K562 (cell line): ENCODE results near the gene KMT2E. TPM values are rescaled to one million over a fixed set of nuclear protein-coding genes. Genes with fewer than 3 reads are reported as not detected.
A peak's percentile ranks its signal among the peaks of the same experiment; 100 is the strongest.

Experiments used
- ATAC-seq: fragments of 200-7000 bp; cut with Tn5 transposase; 3 replicates; pipeline ENCODE4 v1.9.1; 2020; ENCODE audit warnings: moderate library complexity
- BruUV-seq: library from RNA; stranded (reverse); fragments of 400-500 nt; replicated peaks from 2 replicates; lab custom pipeline; 2021; lab: Mats Ljungman, UMichigan
- CTCF ChIA-PET: fragments of 300-600 bp; formaldehyde crosslinking; extraction: SDS; loops from one replicate; lab custom pipeline; 2021; ENCODE audit warnings: low intra/inter-chr PET ratio; lab: Yijun Ruan, JAX
- POLR2A ChIA-PET: fragments of 300-600, 350-650 bp; sonication (Branson Sonifier 250); formaldehyde crosslinking; extraction: SDS; loops from one replicate; lab custom pipeline; 2021; ENCODE audit warnings: antibody characterized with exemption, inconsistent platforms; lab: Yijun Ruan, JAX
- DNase-seq, 4 experiments: peaks; one replicate each; pipeline versions ENCODE4 v3.0.0 to v3.0.0-alpha.2; 2011 to 2018; ENCODE audit warnings: low spot score in 3 of 4, mixed read lengths in 3 of 4; ENCODE audit errors: extremely low read depth in 1 of 4
- FAIRE-seq: peaks from 2 replicates; lab custom pipeline; 2011; peaks lifted over from hg19 to GRCh38; lab: Jason Lieb, UNC
- H2AFZ ChIP-seq: 2 replicates; pipeline ENCODE4 v1.6.0; 2011; ENCODE audit warnings: low read depth, low read length, control low read depth, inconsistent platforms
- H3K27ac ChIP-seq: fragments of 200-600 bp; 3 replicates; pipeline ENCODE4 v1.8.0; 2011; ENCODE audit warnings: low read depth, mild to moderate bottlenecking, control low read depth, inconsistent platforms, low read length, moderate library complexity, mixed read lengths; ENCODE audit errors: extremely low read depth
- H3K27me3 ChIP-seq, 2 experiments: fragments of 300-600 bp in 1 of 2; 2 replicates in 1 of 2; 3 replicates in 1 of 2; pipeline versions ENCODE4 v1.6.0 to v1.8.0; 2011; ENCODE audit warnings: inconsistent platforms in 2 of 2, low read length in 2 of 2, mild to moderate bottlenecking in 1 of 2, mixed read lengths in 1 of 2, moderate library complexity in 1 of 2; ENCODE audit not compliant: control insufficient read depth in 2 of 2, insufficient read depth in 2 of 2
- H3K36me3 ChIP-seq: fragments of 300-600 bp; 3 replicates; pipeline ENCODE4 v1.8.0; 2011; ENCODE audit warnings: mild to moderate bottlenecking, low read length, inconsistent platforms; ENCODE audit not compliant: control insufficient read depth, insufficient read depth
- H3K4me1 ChIP-seq, 2 experiments: fragments of 200-600 bp in 1 of 2; replicated peaks in 1 of 2; 2 replicates in 1 of 2; 3 replicates in 1 of 2; pipeline versions ENCODE4 v1.5.1 to v1.8.0; 2011; ENCODE audit warnings: inconsistent platforms in 2 of 2, low read length in 2 of 2, mild to moderate bottlenecking in 1 of 2, mixed read lengths in 1 of 2, moderate library complexity in 1 of 2; ENCODE audit not compliant: control insufficient read depth in 2 of 2, insufficient read depth in 2 of 2
- H3K4me2 ChIP-seq: 2 replicates; pipeline ENCODE4 v1.6.1; 2011; ENCODE audit warnings: low read length, control low read depth, inconsistent platforms, mixed read lengths; ENCODE audit not compliant: insufficient read depth
- H3K4me3 ChIP-seq: fragments of 200-600 bp; sonication (generic), shearing (Covaris generic); 2 replicates; pipeline ENCODE4 v1.5.1; 2016; ENCODE audit warnings: control low read depth, inconsistent platforms
- H3K79me2 ChIP-seq: fragments of 200-600 bp; 3 replicates; pipeline ENCODE4 v1.8.0; 2011; ENCODE audit warnings: low read length, inconsistent platforms; ENCODE audit not compliant: control insufficient read depth, insufficient read depth
- H3K9ac ChIP-seq, 2 experiments: 2 replicates each; pipeline versions ENCODE4 v1.6.0 to v1.6.1; 2011; ENCODE audit warnings: low read depth in 2 of 2, low read length in 2 of 2, control low read depth in 1 of 2, inconsistent platforms in 1 of 2, mild to moderate bottlenecking in 1 of 2, mixed read lengths in 1 of 2; ENCODE audit not compliant: insufficient read depth in 1 of 2
- H3K9me1 ChIP-seq: one replicate; pipeline ENCODE4 v1.6.0; 2011; ENCODE audit warnings: inconsistent platforms, mild to moderate bottlenecking, low read length, moderate library complexity; ENCODE audit not compliant: control insufficient read depth, insufficient read depth
- H3K9me3 ChIP-seq: replicated peaks from 2 replicates; pipeline ENCODE4 v1.5.1; 2011; ENCODE audit warnings: low read depth, low read length, inconsistent platforms; ENCODE audit not compliant: control insufficient read depth, insufficient read depth
- H4K20me1 ChIP-seq: replicated peaks from 2 replicates; pipeline ENCODE4 v1.6.1; 2011; ENCODE audit warnings: low read length, inconsistent platforms, mixed read lengths; ENCODE audit not compliant: control insufficient read depth, insufficient read depth
- CREBBP ChIP-seq: IDR thresholded peaks from one replicate; pipeline ENCODE4 v1.6.1; 2012; ENCODE audit warnings: low read depth, mild to moderate bottlenecking, control low read depth, inconsistent platforms, low read length
- EZH2 ChIP-seq: IDR thresholded peaks from 2 replicates; pipeline ENCODE4 v1.6.1; 2012; ENCODE audit warnings: low read depth, mild to moderate bottlenecking, inconsistent platforms, low read length, borderline replicate concordance
- FOSL1 ChIP-seq: fragments of 200-800 bp; sonication (Bioruptor generic); conservative IDR thresholded peaks from 2 replicates; pipeline ENCODE4 v1.6.1; 2016; ENCODE audit warnings: missing genetic modification characterization, missing compliant biosample characterization
- GABPB1 ChIP-seq: sonication (generic); formaldehyde crosslinking; IDR thresholded peaks from 2 replicates; pipeline ENCODE4 v1.8.0; 2022; ENCODE audit warnings: mild to moderate bottlenecking, missing genetic modification reagents
- MTA3 ChIP-seq: fragments of 450-650 bp; formaldehyde crosslinking; IDR thresholded peaks from 2 replicates; pipeline ENCODE4 v1.6.1; 2017; ENCODE audit warnings: mild to moderate bottlenecking, borderline replicate concordance
- MYC ChIP-seq, 2 experiments: fragments of 250-450 bp in 1 of 2; sonication (Bioruptor Pico) in 1 of 2; IDR thresholded peaks; 2 replicates each; pipeline versions ENCODE4 v1.5.1 to v1.6.1; 2012 to 2021; ENCODE audit warnings: low read depth in 2 of 2, borderline replicate concordance in 1 of 2, improper control_type of control experiment in 1 of 2, low read length in 1 of 2, mild to moderate bottlenecking in 1 of 2, moderate library complexity in 1 of 2
- NR1H2 ChIP-seq: sonication (generic); formaldehyde crosslinking; IDR thresholded peaks from 2 replicates; pipeline ENCODE4 v1.4.0; 2020; ENCODE audit warnings: mild to moderate bottlenecking, missing genetic modification reagents
- RCOR1 ChIP-seq, 2 experiments: IDR thresholded peaks; 2 replicates each; pipeline ENCODE4 v1.6.1; 2012; ENCODE audit warnings: low read depth in 2 of 2, low read length in 2 of 2, borderline replicate concordance in 1 of 2, improper control_type of control experiment in 1 of 2
- SAP30 ChIP-seq: fragments of 200-600 bp; sonication (generic); IDR thresholded peaks from 2 replicates; pipeline ENCODE4 v1.6.1; 2012; ENCODE audit warnings: borderline replicate concordance, low read depth, mild to moderate bottlenecking, moderate library complexity, low read length, control low read depth, inconsistent platforms; ENCODE audit not compliant: insufficient read depth, poor library complexity, severe bottlenecking
- SIN3B ChIP-seq: fragments of 450-650 bp; IDR thresholded peaks from 2 replicates; pipeline ENCODE4 v1.6.1; 2017; ENCODE audit warnings: low read depth, mild to moderate bottlenecking, moderate library complexity
- SIRT6 ChIP-seq: IDR thresholded peaks from one replicate; pipeline ENCODE4 v1.6.1; 2012; ENCODE audit warnings: low read depth, mild to moderate bottlenecking, control low read depth, inconsistent platforms, low read length, moderate library complexity
- SLC30A9 ChIP-seq: fragments of 250-450 bp; sonication (Bioruptor Pico); IDR thresholded peaks from 2 replicates; pipeline ENCODE4 v1.8.0; 2022; ENCODE audit warnings: mild to moderate bottlenecking, moderate library complexity
- TBP ChIP-seq: optimal IDR thresholded peaks from 2 replicates; pipeline ENCODE3; 2011; ENCODE audit warnings: low read depth, low read length, improper control_type of control experiment
- TEAD1 ChIP-seq, 2 experiments: fragments of 450-650 bp in 1 of 2; sonication (generic) in 1 of 2; formaldehyde crosslinking; IDR thresholded peaks; 2 replicates each; pipeline versions ENCODE4 v1.4.0 to v1.8.0; 2020 to 2022; ENCODE audit warnings: mild to moderate bottlenecking in 2 of 2, missing genetic modification reagents in 1 of 2
- ZNF76 ChIP-seq: fragments of 250-450 bp; sonication (Bioruptor Pico); IDR thresholded peaks from 2 replicates; pipeline ENCODE4 v1.4.0; 2020; ENCODE audit warnings: mild to moderate bottlenecking, moderate library complexity, borderline replicate concordance
- WGBS: fragments of 100-300 bp; shearing (Covaris generic); methylation state at CpG from one replicate; pipeline ENCODE4 v1.1.6; 2016; ENCODE audit warnings: low coverage, mixed read lengths; ENCODE audit not compliant: insufficient coverage; ENCODE audit errors: missing lambda C conversion rate; 5-methylcytosine and 5-hydroxymethylcytosine counted together
- in situ Hi-C: fragments of 300-500 bp; cut with MboI; formaldehyde crosslinking; loops from 4 replicates; pipeline ENCODE4 v1.15.0; 2018; ENCODE audit warnings: inconsistent platforms, mixed read lengths
- intact Hi-C: fragments of 100-400 bp; cut with micrococcal nuclease; formaldehyde crosslinking; loops from 2 replicates; pipeline ENCODE4 v1.14.2; 2022
- polyA plus RNA-seq, 8 experiments: library from polyadenylated mRNA; depleted of rRNA in 4 of 8; stranded (reverse) in 5 of 8; unstranded in 3 of 8; fragments of >200 nt; fragmentation: Nextera tagmentation in 2 of 8; fragmentation: Illumina TruSeq in 1 of 8; extraction: Ambion mirVana in 2 of 8; extraction: Trizol in 1 of 8; gene quantifications; 2 replicates each; pipeline versions ENCODE4 v1.2.1 to v1.2.3, GENCODE V29; 2011 to 2014; ENCODE audit warnings: inconsistent platforms in 1 of 8, missing spikeins in 1 of 8
- total RNA-seq, 7 experiments: library from RNA; depleted of rRNA in 6 of 7; stranded (reverse); fragments of >200 nt in 6 of 7; fragmentation: Illumina TruSeq in 2 of 7; extraction: Trizol in 2 of 7; gene quantifications; 2 replicates each; pipeline versions ENCODE4 v1.2.1 to v1.2.3, GENCODE V29; 2011 to 2021; ENCODE audit warnings: low replicate concordance in 1 of 7
- TF ChIP-seq, protein P1 (sequence below): fragments of 250-450 bp; sonication (Bioruptor Pico); IDR thresholded peaks from 2 replicates; pipeline ENCODE4 v1.8.0; 2022; ENCODE audit warnings: inconsistent platforms, mild to moderate bottlenecking, moderate library complexity, borderline replicate concordance
- TF ChIP-seq, protein P2 (sequence below): sonication (generic); formaldehyde crosslinking; IDR thresholded peaks from 2 replicates; pipeline ENCODE4 v1.8.1; 2023; ENCODE audit warnings: mild to moderate bottlenecking, missing genetic modification reagents
- TF ChIP-seq, protein P3 (sequence below): fragments of 450-650 bp; IDR thresholded peaks from 2 replicates; pipeline ENCODE4 v1.6.1; 2016

Gene KMT2E
- total and polyA plus RNA-seq, 9 of the 15 experiments (the other 6 are each of a cell fraction or from before 2014, with no cell fraction given): 8.9 to 55.3 (median 38.1) TPM

DNA sequence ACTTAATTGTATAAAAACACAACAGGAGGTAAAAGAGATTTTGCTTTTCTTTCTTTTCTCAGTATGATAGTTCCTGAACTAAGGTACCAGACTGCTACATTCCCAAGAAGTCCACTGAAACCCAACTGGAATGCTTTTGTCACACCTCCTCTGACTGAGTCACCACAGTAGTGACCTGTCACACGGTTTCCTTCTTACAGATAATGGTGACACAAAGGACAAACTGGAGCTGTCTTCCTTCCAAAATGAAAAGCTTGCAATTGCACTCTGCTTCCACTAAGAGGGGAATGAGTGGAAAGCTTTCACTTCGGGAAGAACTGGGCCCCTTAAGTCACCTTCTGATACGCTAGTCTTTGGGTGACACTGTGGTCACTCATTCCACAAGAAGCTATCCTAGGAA lies 122.2 kb downstream of the KMT2E start:
- DNase-seq (peak in 3 of 4 experiments; percentile 41 to 74 (median 45)), ATAC-seq (peak; percentile 58), FAIRE-seq (peak; percentile 89)
- ChIA-PET POLR2A (interaction anchor here (0.6 to 2.6 kb wide), 6 partner anchors 9 to 721 kb away, joined by 3 to 15 read pairs (median 4); no protein-coding TSS in a partner anchor), CTCF (no interaction called here)
- Histone ChIP-seq H3K9me1 (no peaks in the 10 kb centered on the region), H3K4me1 (peaks cover 7 to 22% of the 10 kb centered on the region in 2 experiments; a peak in 4 of 5 replicates), H2AFZ (peak overlapping the region; percentile 29; the same call in 1 of the 2 replicates), H4K20me1 (peaks cover 3% of the 10 kb centered on the region), H3K36me3 (peaks cover 30% of the 10 kb centered on the region), H3K9ac (0 out of 4 replicates have a peak overlapping the region, but pooled peaks of 1 of the 2 experiments have one; percentile 5), H3K9me3 (no peaks in the 10 kb centered on the region), H3K27ac (peak overlapping the region; percentile 5; the same call in 2 of the 3 replicates), H3K4me2 (peak overlapping the region; percentile 41), H3K4me3 (no peak overlapping the region), H3K27me3 (no peaks in the 10 kb centered on the region), H3K79me2 (peaks cover 6% of the 10 kb centered on the region; the same call in 1 of the 3 replicates)
- intact Hi-C loops: loop anchor here (10.0 kb wide), 1 partner anchor 151 kb away; no protein-coding TSS in a partner anchor
- BruUV-seq: no TSS peak
- in situ Hi-C loops: no loop called here
- WGBS: 29% methylated on average over 3 of the region's 3 CpGs
- TF ChIP-seq TBP: no peak
- TF ChIP-seq TEAD1 (CRISPR knock-in tag; IDR thresholded peaks at IDR 0.05): no peak
- no peak for TF ChIP-seq SIN3B
- no peak for TF ChIP-seq SAP30
- TF ChIP-seq CREBBP: no peak
- TF ChIP-seq, protein P1, sequence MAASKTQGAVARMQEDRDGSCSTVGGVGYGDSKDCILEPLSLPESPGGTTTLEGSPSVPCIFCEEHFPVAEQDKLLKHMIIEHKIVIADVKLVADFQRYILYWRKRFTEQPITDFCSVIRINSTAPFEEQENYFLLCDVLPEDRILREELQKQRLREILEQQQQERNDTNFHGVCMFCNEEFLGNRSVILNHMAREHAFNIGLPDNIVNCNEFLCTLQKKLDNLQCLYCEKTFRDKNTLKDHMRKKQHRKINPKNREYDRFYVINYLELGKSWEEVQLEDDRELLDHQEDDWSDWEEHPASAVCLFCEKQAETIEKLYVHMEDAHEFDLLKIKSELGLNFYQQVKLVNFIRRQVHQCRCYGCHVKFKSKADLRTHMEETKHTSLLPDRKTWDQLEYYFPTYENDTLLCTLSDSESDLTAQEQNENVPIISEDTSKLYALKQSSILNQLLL (CRISPR knock-in tag): no peak
- no peak for TF ChIP-seq SLC30A9 (CRISPR knock-in tag)
- TF ChIP-seq MYC (IDR thresholded peaks at IDR 0.05; ENCODE audit: low read depth, low read length): no peak
- no peak for TF ChIP-seq MYC (CRISPR knock-in tag; IDR thresholded peaks at IDR 0.05; ENCODE audit: borderline replicate concordance, low read depth)
- TF ChIP-seq ZNF76 (CRISPR knock-in tag): no peak
- no peak for TF ChIP-seq SIRT6
- peak; percentile 91 for TF ChIP-seq FOSL1 (tag)
- TF ChIP-seq, protein P2, sequence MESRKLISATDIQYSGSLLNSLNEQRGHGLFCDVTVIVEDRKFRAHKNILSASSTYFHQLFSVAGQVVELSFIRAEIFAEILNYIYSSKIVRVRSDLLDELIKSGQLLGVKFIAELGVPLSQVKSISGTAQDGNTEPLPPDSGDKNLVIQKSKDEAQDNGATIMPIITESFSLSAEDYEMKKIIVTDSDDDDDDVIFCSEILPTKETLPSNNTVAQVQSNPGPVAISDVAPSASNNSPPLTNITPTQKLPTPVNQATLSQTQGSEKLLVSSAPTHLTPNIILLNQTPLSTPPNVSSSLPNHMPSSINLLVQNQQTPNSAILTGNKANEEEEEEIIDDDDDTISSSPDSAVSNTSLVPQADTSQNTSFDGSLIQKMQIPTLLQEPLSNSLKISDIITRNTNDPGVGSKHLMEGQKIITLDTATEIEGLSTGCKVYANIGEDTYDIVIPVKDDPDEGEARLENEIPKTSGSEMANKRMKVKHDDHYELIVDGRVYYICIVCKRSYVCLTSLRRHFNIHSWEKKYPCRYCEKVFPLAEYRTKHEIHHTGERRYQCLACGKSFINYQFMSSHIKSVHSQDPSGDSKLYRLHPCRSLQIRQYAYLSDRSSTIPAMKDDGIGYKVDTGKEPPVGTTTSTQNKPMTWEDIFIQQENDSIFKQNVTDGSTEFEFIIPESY (CRISPR knock-in tag): no peak
- no peak for TF ChIP-seq MTA3
- TF ChIP-seq NR1H2 (CRISPR knock-in tag): no peak
- no peak for TF ChIP-seq EZH2
- TF ChIP-seq GABPB1: no peak
- no peak; a peak in 1 of 4 replicates for TF ChIP-seq RCOR1 (IDR thresholded peaks at IDR 0.05; ENCODE audit: borderline replicate concordance in 1 of 2, low read depth in 2 of 2, low read length in 2 of 2)
- TF ChIP-seq, protein P3, sequence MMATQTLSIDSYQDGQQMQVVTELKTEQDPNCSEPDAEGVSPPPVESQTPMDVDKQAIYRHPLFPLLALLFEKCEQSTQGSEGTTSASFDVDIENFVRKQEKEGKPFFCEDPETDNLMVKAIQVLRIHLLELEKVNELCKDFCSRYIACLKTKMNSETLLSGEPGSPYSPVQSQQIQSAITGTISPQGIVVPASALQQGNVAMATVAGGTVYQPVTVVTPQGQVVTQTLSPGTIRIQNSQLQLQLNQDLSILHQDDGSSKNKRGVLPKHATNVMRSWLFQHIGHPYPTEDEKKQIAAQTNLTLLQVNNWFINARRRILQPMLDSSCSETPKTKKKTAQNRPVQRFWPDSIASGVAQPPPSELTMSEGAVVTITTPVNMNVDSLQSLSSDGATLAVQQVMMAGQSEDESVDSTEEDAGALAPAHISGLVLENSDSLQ: peak; percentile 57
